ACC112 (cell line): ENCODE results near the gene LYPD1.

Experiments
- H2AFZ ChIP-seq: fragments of 200-600 bp; sonication (generic); one replicate; pipeline ENCODE4 v1.6.0; 2017; ENCODE audit warnings: antibody characterized with exemption, low read length; ENCODE audit not compliant: unreplicated experiment
- H3K27ac ChIP-seq: fragments of 200-600 bp; sonication (generic); 2 replicates; pipeline ENCODE4 v1.5.1; 2014; ENCODE audit warnings: low read depth, mild to moderate bottlenecking, antibody characterized with exemption, low read length, moderate library complexity
- H3K27me3 ChIP-seq: fragments of 200-600 bp; sonication (generic); 2 replicates; pipeline ENCODE4 v1.6.1; 2014; ENCODE audit warnings: mild to moderate bottlenecking, antibody characterized with exemption, low read length, moderate library complexity, mixed read lengths; ENCODE audit not compliant: insufficient read depth
- H3K36me3 ChIP-seq: fragments of 200-600 bp; sonication (generic); 2 replicates; pipeline ENCODE4 v1.6.1; 2016; ENCODE audit warnings: mild to moderate bottlenecking, antibody characterized with exemption, low read length, moderate library complexity, mixed read lengths; ENCODE audit not compliant: insufficient read depth
- H3K4me1 ChIP-seq: fragments of 200-600 bp; sonication (generic); one replicate; pipeline ENCODE4 v1.6.1; 2016; ENCODE audit warnings: low read length, mixed read lengths; ENCODE audit not compliant: insufficient read depth, unreplicated experiment, control insufficient read depth
- H3K4me3 ChIP-seq: fragments of 200-600 bp; sonication (generic); 2 replicates; pipeline ENCODE4 v1.5.1; 2014; ENCODE audit warnings: mild to moderate bottlenecking, low read depth, low read length
- H3K79me2 ChIP-seq: fragments of 200-600 bp; sonication (generic); one replicate; pipeline ENCODE4 v1.6.0; 2016; ENCODE audit warnings: low read length; ENCODE audit not compliant: control insufficient read depth, unreplicated experiment, insufficient read depth

The LYPD1 gene

GRCh38 chr2:132632000-132632649 is 37.9 kb downstream of the LYPD1 start:
- Histone ChIP-seq H3K27me3 (no peaks in the 10 kb centered on the region), H3K27ac (no peak overlapping the region), H3K36me3 (no peaks in the 10 kb centered on the region), H3K4me1 (peaks cover 12% of the 10 kb centered on the region), H2AFZ (no peak overlapping the region), H3K4me3 (no peak overlapping the region), H3K79me2 (no peaks in the 10 kb centered on the region)

GRCh38 chr2:132627536-132627935 is 42.5 kb downstream of the LYPD1 start:
- no peak overlapping the region for H3K27ac ChIP-seq
- no peaks in the 10 kb centered on the region for H3K27me3 ChIP-seq
- H3K4me3 ChIP-seq = no peak overlapping the region
- H2AFZ ChIP-seq = no peak overlapping the region
- H3K36me3 ChIP-seq = no peaks in the 10 kb centered on the region
- no peaks in the 10 kb centered on the region for H3K79me2 ChIP-seq
- H3K4me1 ChIP-seq = peaks cover 28% of the 10 kb centered on the region

- Histone ChIP-seq H2AFZ (peak overlapping the region; percentile 35), H3K4me3 (no peak overlapping the region), H3K79me2 (no peaks in the 10 kb centered on the region), H3K27me3 (no peaks in the 10 kb centered on the region), H3K36me3 (no peaks in the 10 kb centered on the region), H3K4me1 (peaks cover 35% of the 10 kb centered on the region), H3K27ac (peak overlapping the region; percentile 66)
Observed at GRCh38 chr2:132623096-132623839, 46.7 kb downstream of the LYPD1 start.

GRCh38 chr2:132621131-132621875 is 48.7 kb downstream of the LYPD1 start:
- H3K4me1 ChIP-seq = peaks cover 24% of the 10 kb centered on the region
- no peak overlapping the region for H3K4me3 ChIP-seq
- H2AFZ ChIP-seq = no peak overlapping the region
- H3K79me2 ChIP-seq = no peaks in the 10 kb centered on the region
- no peaks in the 10 kb centered on the region for H3K36me3 ChIP-seq
- H3K27me3 ChIP-seq = no peaks in the 10 kb centered on the region
- no peak overlapping the region for H3K27ac ChIP-seq

- H3K36me3 ChIP-seq = no peaks in the 10 kb centered on the region
- H3K79me2 ChIP-seq = no peaks in the 10 kb centered on the region
- no peak overlapping the region for H2AFZ ChIP-seq
- H3K27ac ChIP-seq = no peak overlapping the region
- no peaks in the 10 kb centered on the region for H3K27me3 ChIP-seq
- H3K4me1 ChIP-seq = peaks cover 24% of the 10 kb centered on the region
- no peak overlapping the region for H3K4me3 ChIP-seq
Observed at GRCh38 chr2:132620115-132620514, 49.9 kb downstream of the LYPD1 start.

- peaks cover 20% of the 10 kb centered on the region for H3K4me1 ChIP-seq
- no peak overlapping the region for H3K27ac ChIP-seq
- H3K79me2 ChIP-seq = no peaks in the 10 kb centered on the region
- H3K27me3 ChIP-seq = no peaks in the 10 kb centered on the region
- no peak overlapping the region for H3K4me3 ChIP-seq
- H2AFZ ChIP-seq = no peak overlapping the region
- H3K36me3 ChIP-seq = no peaks in the 10 kb centered on the region
Observed at GRCh38 chr2:132618734-132619133, 51.3 kb downstream of the LYPD1 start.

- no peaks in the 10 kb centered on the region for H3K79me2 ChIP-seq
- peaks cover 12% of the 10 kb centered on the region for H3K4me1 ChIP-seq
- H3K36me3 ChIP-seq = no peaks in the 10 kb centered on the region
- no peaks in the 10 kb centered on the region for H3K27me3 ChIP-seq
- H3K4me3 ChIP-seq = no peak overlapping the region
- no peak overlapping the region for H2AFZ ChIP-seq
- H3K27ac ChIP-seq = no peak overlapping the region
Observed at GRCh38 chr2:132617989-132618388, 52.0 kb downstream of the LYPD1 start.

- Histone ChIP-seq H3K36me3 (no peaks in the 10 kb centered on the region), H3K27me3 (peaks cover 3% of the 10 kb centered on the region; the same call in 1 of the 2 replicates), H3K79me2 (no peaks in the 10 kb centered on the region), H2AFZ (no peak overlapping the region), H3K27ac (no peak overlapping the region), H3K4me1 (peaks cover 11% of the 10 kb centered on the region), H3K4me3 (no peak overlapping the region)
Observed at GRCh38 chr2:132615329-132616085, 54.5 kb downstream of the LYPD1 start.

- H3K79me2 ChIP-seq = no peaks in the 10 kb centered on the region
- peaks cover 3% of the 10 kb centered on the region; the same call in 1 of the 2 replicates for H3K27me3 ChIP-seq
- H3K4me3 ChIP-seq = no peak overlapping the region
- H3K27ac ChIP-seq = no peak overlapping the region
- H3K4me1 ChIP-seq = no peaks in the 10 kb centered on the region
- H2AFZ ChIP-seq = no peak overlapping the region
- no peaks in the 10 kb centered on the region for H3K36me3 ChIP-seq
Observed at GRCh38 chr2:132611719-132612118, 58.3 kb downstream of the LYPD1 start.

- Histone ChIP-seq H3K79me2 (no peaks in the 10 kb centered on the region), H3K27me3 (peaks cover 3% of the 10 kb centered on the region; the same call in 1 of the 2 replicates)
Observed at GRCh38 chr2:132609101-132609890, 60.7 kb downstream of the LYPD1 start.

More at GRCh38 chr2:132609101-132609890, 60.7 kb downstream of the LYPD1 start:
- no peak overlapping the region for H2AFZ ChIP-seq
- H3K4me3 ChIP-seq = no peak overlapping the region
- no peak overlapping the region for H3K27ac ChIP-seq
- H3K36me3 ChIP-seq = no peaks in the 10 kb centered on the region
- H3K4me1 ChIP-seq = no peaks in the 10 kb centered on the region
